GM12874 (cell line): Measurements from ENCODE around the gene ZNF296.

Experiments
- CTCF ChIP-seq: IDR thresholded peaks from 2 replicates; pipeline ENCODE4 v1.5.1; 2011; ENCODE audit warnings: low read depth, mild to moderate bottlenecking, control low read depth, low read length, moderate library complexity; ENCODE audit not compliant: insufficient read depth

ZNF296 gene

GRCh38 chr19:45035755-45036154 lies 40.5 kb downstream of the ZNF296 start:
- TF ChIP-seq CTCF = no peak

- no peak for TF ChIP-seq CTCF
Observed at GRCh38 chr19:45032421-45032820, 43.9 kb downstream of the ZNF296 start.

- no peak for TF ChIP-seq CTCF
Observed at GRCh38 chr19:45030825-45031224, 45.5 kb downstream of the ZNF296 start.

DNA sequence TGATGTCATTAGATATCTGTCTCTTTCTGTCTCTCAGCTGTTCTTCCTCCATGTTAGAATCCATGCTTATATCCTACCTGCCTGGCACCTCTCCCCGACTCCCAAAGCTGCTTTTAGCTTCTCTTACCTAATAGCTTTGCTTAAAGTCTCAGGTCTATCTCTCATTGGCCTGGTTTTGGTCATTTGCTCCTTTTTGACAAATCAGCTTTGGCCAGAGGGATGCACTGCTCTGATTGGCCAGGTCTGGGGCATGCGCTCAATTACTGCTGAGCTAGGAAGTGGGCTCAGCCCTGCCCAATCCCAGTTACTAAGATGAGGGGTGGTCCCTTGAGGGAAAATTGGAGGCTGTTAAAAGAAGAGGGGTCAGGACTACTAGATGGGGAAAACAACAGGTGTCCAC lies 48.9 kb downstream of the ZNF296 start:
- no peak for TF ChIP-seq CTCF

- TF ChIP-seq CTCF = no peak
Observed at GRCh38 chr19:45025264-45025663, 51.0 kb downstream of the ZNF296 start.

DNA sequence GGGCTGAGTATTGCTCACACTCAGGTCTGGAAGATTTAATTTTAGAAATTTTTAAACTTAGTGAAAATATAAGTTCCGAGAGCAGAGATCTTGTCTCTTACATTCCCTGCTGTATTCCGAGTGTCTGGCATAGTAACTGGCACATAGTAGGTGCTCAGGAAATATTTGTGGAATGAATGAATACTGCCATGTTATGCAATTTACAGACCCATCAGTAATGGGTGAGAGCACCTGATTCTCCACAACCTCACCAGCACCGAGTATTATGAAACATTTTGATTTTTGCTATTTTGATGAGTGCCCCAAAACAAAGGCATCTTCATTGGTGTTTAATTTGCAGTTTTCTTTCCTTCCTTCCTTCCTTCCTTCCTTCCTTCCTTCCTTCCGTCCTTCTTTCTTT lies 53.2 kb downstream of the ZNF296 start:
- TF ChIP-seq CTCF = no peak

GRCh38 chr19:45021971-45022370 lies 54.3 kb downstream of the ZNF296 start:
- no peak for TF ChIP-seq CTCF
